ENCODE measurements around the gene CT45A2. TPM values are rescaled to one million over a fixed set of nuclear protein-coding genes. Genes with fewer than 3 reads are reported as not detected.

The CT45A2 gene
- total and polyA plus RNA-seq, 4 experiments from 2014 or later: not detected

Other genes with a start within 250 kb of the CT45A2 start
- gene CT45A1, start 106.4 kb downstream of the CT45A2 start, total RNA-seq: not detected
- gene CT45A1, start 106.4 kb downstream of the CT45A2 start, polyA plus RNA-seq: not detected
- gene CT45A3, start 51.8 kb downstream of the CT45A2 start, total RNA-seq: not detected
- not detected for gene CT45A3, start 51.8 kb downstream of the CT45A2 start, polyA plus RNA-seq
- not detected for gene CT45A5, start 34.5 kb downstream of the CT45A2 start, total RNA-seq
- gene CT45A5, start 34.5 kb downstream of the CT45A2 start, polyA plus RNA-seq: not detected
- gene CT45A6, start 17.2 kb downstream of the CT45A2 start, total RNA-seq: not detected
- not detected for gene CT45A6, start 17.2 kb downstream of the CT45A2 start, polyA plus RNA-seq
- gene CT45A7, start 17.3 kb upstream of the CT45A2 start, total RNA-seq: not detected
- not detected for gene CT45A7, start 17.3 kb upstream of the CT45A2 start, polyA plus RNA-seq
- not detected for gene CT45A8, start 34.5 kb upstream of the CT45A2 start, total RNA-seq
- not detected for gene CT45A8, start 34.5 kb upstream of the CT45A2 start, polyA plus RNA-seq
- not detected for gene CT45A9, start 51.8 kb upstream of the CT45A2 start, total RNA-seq
- not detected for gene CT45A9, start 51.8 kb upstream of the CT45A2 start, polyA plus RNA-seq
- gene CT45A10, start 73.4 kb upstream of the CT45A2 start, total RNA-seq: not detected
- not detected for gene CT45A10, start 73.4 kb upstream of the CT45A2 start, polyA plus RNA-seq
- gene SAGE1, start 73.7 kb upstream of the CT45A2 start, total RNA-seq: not detected
- gene SAGE1, start 73.7 kb upstream of the CT45A2 start, polyA plus RNA-seq: not detected
- gene MMGT1, start 154.0 kb upstream of the CT45A2 start, total RNA-seq: 10 to 100 TPM; 28.5 to 29.0 TPM
- 10 to 100 TPM in 1 of 2 donors, 1 to 10 TPM in 1; 9.1 to 13.7 TPM for gene MMGT1, start 154.0 kb upstream of the CT45A2 start, polyA plus RNA-seq
- 10 to 100 TPM; 20.5 to 24.3 TPM for gene SLC9A6, start 165.4 kb upstream of the CT45A2 start, total RNA-seq
- gene SLC9A6, start 165.4 kb upstream of the CT45A2 start, polyA plus RNA-seq: 10 to 100 TPM; 20.7 to 30.1 TPM